Activated CD8-positive, alpha-beta memory T cell treated with anti-CD3 and anti-CD28 coated beads, Interleukin-2, amount 50 U/mL, for 4 hours (primary cell): ENCODE measurements around the gene PDHA1.

Experiments used
- DNase-seq: peaks from one replicate; pipeline ENCODE4 v3.0.0-alpha.2; 2020

PDHA1 gene

GRCh38 chrX:19343535-19344408, at the start of gene PDHA1:
Gene PDHA1 (plus strand): TSS chrX:19343927. CDS start chrX:19344038, 111 bp downstream.
- DNase-seq = peak; percentile 89

DNA sequence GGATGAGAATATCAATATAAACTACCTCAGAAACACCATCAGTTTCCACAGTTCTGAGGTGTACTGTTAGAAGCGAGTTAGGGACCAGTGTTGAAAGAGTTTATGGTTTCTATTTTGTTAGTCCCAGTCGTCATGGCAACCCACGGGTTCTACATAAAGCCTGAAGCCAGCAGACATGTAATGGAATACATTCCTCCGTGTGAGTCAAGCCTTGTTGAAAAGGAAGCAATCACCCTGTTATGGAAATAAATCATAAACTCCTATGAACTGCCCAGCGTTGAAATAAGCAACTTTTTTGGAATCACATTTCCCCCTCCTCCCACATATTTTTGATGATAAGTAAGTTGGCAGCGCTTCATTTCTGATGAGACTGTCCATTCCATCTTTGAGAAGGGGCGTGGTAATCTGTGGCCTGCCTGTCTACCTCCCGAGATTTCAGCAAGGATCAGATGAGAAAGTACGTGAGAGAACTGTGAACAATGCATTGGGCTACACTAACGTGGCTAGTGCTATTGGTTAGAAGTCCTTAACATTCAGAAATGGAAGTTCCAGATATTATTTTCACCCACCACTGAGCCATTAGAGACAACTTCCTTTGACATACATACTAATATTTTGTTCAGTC, 40.4 kb upstream of the PDHA1 start:
- DNase-seq = no peak

- no peak for DNase-seq
Observed at GRCh38 chrX:19326567-19326966, 17.2 kb upstream of the PDHA1 start.

- no peak for DNase-seq
Observed at GRCh38 chrX:19331831-19332230, 11.9 kb upstream of the PDHA1 start.

DNA sequence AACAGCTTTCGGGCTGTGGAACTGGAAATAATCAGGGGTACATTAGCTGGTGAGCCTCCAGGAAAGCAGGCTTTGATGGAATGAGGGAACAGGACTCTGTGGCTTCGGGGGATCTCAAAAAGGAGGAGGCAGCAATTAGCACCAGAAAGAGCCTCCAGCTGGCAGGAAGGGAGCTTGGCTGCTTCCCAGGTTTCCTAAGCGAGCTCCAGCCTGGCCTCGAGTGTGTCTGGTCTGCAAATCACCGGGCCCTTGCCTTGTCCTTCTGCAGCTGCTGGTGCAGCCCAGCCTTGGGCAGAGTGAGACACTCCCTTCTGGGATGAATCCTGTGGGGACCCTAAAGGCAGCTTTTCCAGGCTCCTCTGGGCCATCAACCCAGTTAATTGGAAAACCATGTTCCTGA, 10.7 kb upstream of the PDHA1 start:
- no peak for DNase-seq

DNA sequence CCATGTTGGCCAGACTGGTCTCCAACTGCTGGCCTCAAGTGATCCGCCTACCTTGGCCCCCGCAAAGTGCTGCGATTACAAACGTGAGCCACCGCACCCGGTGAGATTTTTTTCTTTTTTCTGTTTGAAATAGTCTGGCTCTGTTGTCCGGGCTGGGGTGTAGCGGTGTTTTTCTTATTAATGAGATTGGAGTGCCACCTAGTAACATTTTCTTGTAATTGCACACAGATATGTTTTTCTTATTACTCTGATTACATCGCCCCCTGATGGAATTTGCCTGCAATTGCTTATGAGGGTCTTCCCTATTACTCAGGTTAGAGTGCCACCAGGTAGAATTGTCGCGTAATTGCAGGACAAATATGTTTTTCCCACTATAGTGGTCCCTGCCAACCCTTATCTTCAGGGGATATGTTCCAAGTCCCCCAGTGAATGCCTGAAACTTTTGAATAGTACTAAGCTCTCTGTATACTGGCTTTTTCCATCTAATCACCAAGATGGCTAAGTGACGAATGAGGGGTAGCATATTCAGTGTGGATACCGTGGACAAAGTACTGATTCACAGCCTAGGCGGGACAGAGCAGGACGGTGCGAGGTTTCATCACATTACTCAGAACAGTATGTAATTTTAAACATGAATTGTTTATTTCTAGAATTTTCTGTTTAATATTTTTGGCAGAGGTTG, 8.6 kb upstream of the PDHA1 start:
- DNase-seq = no peak

GRCh38 chrX:19342331-19342906, 1.3 kb upstream of the PDHA1 start:
- no peak for DNase-seq

- no peak for DNase-seq
Observed at GRCh38 chrX:19343085-19343534, 617 bp upstream of the PDHA1 start.

- DNase-seq = no peak
Observed at GRCh38 chrX:19344661-19345060, 934 bp downstream of the PDHA1 start.

GRCh38 chrX:19347916-19348315, 4.2 kb downstream of the PDHA1 start:
- DNase-seq = no peak

DNA sequence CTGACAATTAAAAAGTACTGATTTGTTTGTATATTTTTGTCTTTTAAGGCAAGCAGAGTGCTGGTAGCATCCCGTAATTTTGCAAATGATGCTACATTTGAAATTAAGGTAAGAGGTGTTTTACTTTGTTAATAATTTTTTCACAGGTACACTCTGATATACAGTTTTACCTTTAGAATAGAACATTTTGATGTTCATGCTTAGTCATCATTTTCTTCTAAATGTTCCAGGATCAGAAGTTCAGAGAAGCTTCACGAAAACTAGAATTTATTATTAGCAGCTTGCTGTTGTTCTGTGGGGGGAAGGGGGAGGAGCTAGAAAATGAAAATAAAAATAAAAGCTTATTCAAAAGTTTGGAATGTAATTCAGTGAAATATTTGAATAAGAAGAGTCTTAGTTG, 5.5 kb downstream of the PDHA1 start:
- DNase-seq = no peak

- no peak for DNase-seq
Observed at GRCh38 chrX:19350941-19351384, 7.2 kb downstream of the PDHA1 start.

GRCh38 chrX:19354625-19355024, 10.9 kb downstream of the PDHA1 start:
- DNase-seq = no peak

DNA sequence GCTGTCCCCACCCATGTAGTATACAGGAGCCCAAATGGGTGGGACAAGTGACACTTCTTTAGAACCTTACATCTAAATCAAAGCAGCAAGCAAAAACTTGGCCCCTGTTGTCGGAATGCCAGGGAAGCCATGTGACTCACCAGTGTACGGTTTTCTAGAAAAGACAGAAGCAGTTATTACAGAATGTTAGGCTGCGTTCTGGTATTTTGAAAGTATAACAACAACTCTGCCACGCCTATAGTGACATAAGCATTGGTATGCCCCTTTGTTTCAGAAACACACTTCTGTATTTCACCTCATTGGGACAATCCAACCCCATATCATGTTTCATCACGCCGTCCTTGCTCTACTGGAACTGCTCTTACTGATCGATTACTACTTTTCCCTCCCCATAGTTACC, 14.8 kb downstream of the PDHA1 start:
- DNase-seq = no peak

- no peak for DNase-seq
Observed at GRCh38 chrX:19360903-19361302, 17.2 kb downstream of the PDHA1 start.

GRCh38 chrX:19361701-19362100, 18.0 kb downstream of the PDHA1 start:
- DNase-seq = no peak

DNA sequence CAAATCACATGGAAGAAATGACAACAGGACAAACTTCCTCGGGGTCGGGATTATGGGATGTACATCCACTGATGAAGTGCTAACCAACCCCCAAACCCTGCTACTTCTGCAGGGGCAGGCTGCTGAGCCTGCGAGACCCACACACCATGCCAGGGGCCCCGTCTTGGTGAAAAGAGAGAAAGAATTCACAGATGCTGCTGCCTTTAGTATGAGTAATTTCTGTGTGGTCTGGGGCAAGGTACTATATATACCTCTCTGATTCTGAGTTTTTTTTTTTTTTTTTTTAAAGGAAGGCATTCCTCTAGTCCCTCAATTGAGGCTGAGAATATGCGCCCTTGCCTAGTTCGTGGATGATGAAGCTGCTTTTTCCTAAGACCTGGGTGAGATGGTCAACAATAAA, 24.8 kb downstream of the PDHA1 start:
- no peak for DNase-seq

GRCh38 chrX:19370061-19370460, 26.3 kb downstream of the PDHA1 start:
- DNase-seq = no peak

DNA sequence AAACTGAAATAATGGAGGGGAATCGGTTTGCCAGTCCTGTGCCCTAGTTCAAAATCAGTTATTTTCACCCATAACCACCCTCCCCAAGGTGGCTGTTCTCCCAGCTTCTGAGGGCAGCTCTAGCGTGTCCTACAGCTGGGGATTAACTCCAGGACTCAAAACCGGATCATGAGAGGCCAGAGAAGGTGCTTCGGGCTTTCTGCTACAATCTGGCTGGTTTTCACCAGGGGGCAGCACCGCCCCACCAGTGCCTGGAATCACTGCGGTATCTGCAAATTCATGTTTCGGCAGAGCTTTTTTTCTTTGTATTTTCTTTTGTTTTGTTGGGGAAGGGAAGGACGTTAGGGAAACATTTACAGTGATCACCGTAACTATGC, 28.4 kb downstream of the PDHA1 start:
- DNase-seq = peak; percentile 62

- no peak for DNase-seq
Observed at GRCh38 chrX:19372547-19373331, 29.0 kb downstream of the PDHA1 start.

DNA sequence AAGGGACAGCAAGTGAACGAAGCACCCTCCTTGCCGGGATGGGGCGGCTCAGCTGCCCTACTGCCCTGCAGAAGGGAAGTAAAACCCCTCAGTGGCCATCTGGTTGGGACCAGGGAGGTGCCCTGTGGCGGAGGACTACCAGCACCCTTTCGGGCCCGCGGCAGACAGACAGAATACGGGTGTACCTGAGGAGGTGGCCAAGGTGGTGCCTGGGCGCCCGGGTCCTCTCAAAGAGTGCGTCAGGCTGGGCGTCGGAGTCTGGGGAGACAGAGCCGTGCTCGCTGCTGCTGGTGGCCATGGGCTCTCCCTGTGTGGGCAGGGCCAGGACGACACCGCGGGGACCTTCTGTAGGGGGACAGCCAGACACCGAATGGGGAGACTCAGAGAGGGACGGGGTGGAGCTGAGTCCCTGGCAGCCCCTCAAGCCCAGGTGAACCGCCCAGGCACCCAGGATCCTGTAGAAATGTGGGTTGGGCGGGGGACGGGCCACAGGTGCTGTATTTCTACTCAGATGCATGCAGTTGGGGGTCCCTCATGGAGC, 29.7 kb downstream of the PDHA1 start:
- DNase-seq = no peak

GRCh38 chrX:19375546-19375945, 31.8 kb downstream of the PDHA1 start:
- DNase-seq = no peak
